Tibial nerve (tissue), 4 donors: Measurements from ENCODE around the gene CRYGS. TPM values are rescaled to one million over a fixed set of nuclear protein-coding genes. Genes with fewer than 3 reads are reported as not detected.

Experiments used
- DNase-seq, 2 donors: peaks; one replicate each; pipeline ENCODE4 v3.0.0-alpha.2; 2019; ENCODE audit warnings: low spot score in 2 of 2
- H3K27ac ChIP-seq, 4 donors: fragments of 200-600 bp; sonication (generic) in 3 of 4; one replicate each; pipeline ENCODE4 v1.5.1; 2017 to 2019; ENCODE audit warnings: mild to moderate bottlenecking in 1 of 4
- H3K27me3 ChIP-seq, 2 donors: fragments of 200-600 bp; sonication (generic) in 1 of 2; one replicate each; pipeline versions ENCODE4 v1.5.1 to v1.6.0; 2017 to 2019
- H3K36me3 ChIP-seq, 3 donors: fragments of 200-600 bp; sonication (generic); one replicate each; pipeline ENCODE4 v1.5.1; 2018 to 2019
- H3K4me1 ChIP-seq, 4 donors: fragments of 200-600 bp; sonication (generic) in 3 of 4; one replicate each; pipeline ENCODE4 v1.5.1; 2017 to 2019
- H3K4me3 ChIP-seq, 4 donors: fragments of 200-600 bp; sonication (generic) in 3 of 4; one replicate each; pipeline ENCODE4 v1.5.1; 2017 to 2019; ENCODE audit warnings: mild to moderate bottlenecking in 1 of 4, moderate library complexity in 1 of 4
- H3K9me3 ChIP-seq, 4 donors: fragments of 200-600 bp; sonication (generic) in 3 of 4; one replicate each; pipeline ENCODE4 v1.5.1; 2017 to 2019
- CTCF ChIP-seq, 5 experiments: fragments of 200-600 bp in 3 of 5; fragments of 450-650 bp in 2 of 5; sonication (generic) in 3 of 5; IDR thresholded peaks; one replicate each; pipeline ENCODE4 v1.5.1; 2016 to 2019; ENCODE audit warnings: antibody characterized with exemption in 5 of 5, mild to moderate bottlenecking in 3 of 5, moderate library complexity in 2 of 5
- EP300 ChIP-seq, 2 donors: sonication (generic); formaldehyde crosslinking; IDR thresholded peaks; one replicate each; pipeline ENCODE4 v1.6.1; 2017; ENCODE audit warnings: antibody characterized with exemption in 2 of 2, mild to moderate bottlenecking in 1 of 2
- POLR2A ChIP-seq, 2 donors: fragments of 450-650 bp; IDR thresholded peaks; one replicate each; pipeline ENCODE4 v1.6.1; 2017; ENCODE audit warnings: antibody characterized with exemption in 2 of 2, mild to moderate bottlenecking in 2 of 2, moderate library complexity in 2 of 2
- WGBS, 2 donors: methylation state at CpG; one replicate each; pipeline ENCODE4 v1.1.5; 2018; 5-methylcytosine and 5-hydroxymethylcytosine counted together
- total RNA-seq, 4 donors: library from RNA; depleted of rRNA; stranded (reverse); fragments of >200 nt; gene quantifications; one replicate each; pipeline ENCODE4 v1.1.0, GENCODE V29; 2016

Gene CRYGS
- total RNA-seq, 4 donors from 2014 or later: 3.0 to 12.2 (median 3.2) TPM

- Histone ChIP-seq H3K27me3 (no peaks in the 10 kb centered on the region), H3K9me3 (no peaks in the 10 kb centered on the region), H3K4me1 (no peaks in the 10 kb centered on the region), H3K36me3 (peaks cover 0 to 5% (median 0%) of the 10 kb centered on the region in 3 donors), H3K27ac (no peak overlapping the region), H3K4me3 (no peak overlapping the region)
- no peak for TF ChIP-seq EP300 (IDR thresholded peaks at IDR 0.05)
- TF ChIP-seq POLR2A (IDR thresholded peaks at IDR 0.05): no peak
- DNase-seq: no peak
Measured at GRCh38 chr3:186530415-186530814, 13.8 kb downstream of the CRYGS start.

- no peaks in the 10 kb centered on the region for H3K4me1 ChIP-seq
- no peak overlapping the region for H3K27ac ChIP-seq
- peaks cover 0 to 5% (median 0%) of the 10 kb centered on the region in 3 donors for H3K36me3 ChIP-seq
- H3K9me3 ChIP-seq: no peaks in the 10 kb centered on the region
- H3K4me3 ChIP-seq: no peak overlapping the region
- no peak for DNase-seq
- 65 to 73% methylated on average over 11 of the region's 11 CpGs for WGBS, 2 donors
- no peak for TF ChIP-seq POLR2A (IDR thresholded peaks at IDR 0.05)
- no peaks in the 10 kb centered on the region for H3K27me3 ChIP-seq
Measured at GRCh38 chr3:186529201-186529999, 14.8 kb downstream of the CRYGS start.

- H3K4me3 ChIP-seq: no peak overlapping the region
- H3K4me1 ChIP-seq: no peaks in the 10 kb centered on the region
- no peak overlapping the region for H3K27ac ChIP-seq
- no peaks in the 10 kb centered on the region for H3K27me3 ChIP-seq
- DNase-seq: no peak
- 59 to 76% methylated on average over 6 of the region's 6 CpGs for WGBS, 2 donors
- H3K36me3 ChIP-seq: no peaks in the 10 kb centered on the region
- no peak for TF ChIP-seq POLR2A (IDR thresholded peaks at IDR 0.05)
- TF ChIP-seq CTCF (IDR thresholded peaks at IDR 0.05): no peak
- no peak for TF ChIP-seq EP300 (IDR thresholded peaks at IDR 0.05)
- H3K9me3 ChIP-seq: no peaks in the 10 kb centered on the region
Measured at GRCh38 chr3:186526256-186526606, 17.9 kb downstream of the CRYGS start.

- TF ChIP-seq EP300 (IDR thresholded peaks at IDR 0.05): no peak
- no peak for TF ChIP-seq CTCF (IDR thresholded peaks at IDR 0.05)
- TF ChIP-seq POLR2A (IDR thresholded peaks at IDR 0.05): no peak
- Histone ChIP-seq H3K4me1 (no peaks in the 10 kb centered on the region), H3K27me3 (no peaks in the 10 kb centered on the region), H3K36me3 (no peaks in the 10 kb centered on the region), H3K27ac (no peak overlapping the region), H3K9me3 (no peaks in the 10 kb centered on the region), H3K4me3 (no peak overlapping the region)
- WGBS, 2 donors: 66 to 76% methylated on average over 9 of the region's 9 CpGs
- DNase-seq: no peak
Measured at GRCh38 chr3:186525369-186526255, 18.6 kb downstream of the CRYGS start.

GRCh38 chr3:186524616-186525015 is 19.6 kb downstream of the CRYGS start:
- TF ChIP-seq EP300 (IDR thresholded peaks at IDR 0.05) (no peak), CTCF (IDR thresholded peaks at IDR 0.05) (no peak), POLR2A (IDR thresholded peaks at IDR 0.05) (no peak)
- H3K9me3 ChIP-seq: no peaks in the 10 kb centered on the region
- WGBS, 2 donors: 92 to 95% methylated on average over 6 of the region's 6 CpGs
- no peak overlapping the region for H3K27ac ChIP-seq
- no peaks in the 10 kb centered on the region for H3K27me3 ChIP-seq
- H3K4me1 ChIP-seq: no peaks in the 10 kb centered on the region
- no peak overlapping the region for H3K4me3 ChIP-seq
- H3K36me3 ChIP-seq: no peaks in the 10 kb centered on the region
- no peak for DNase-seq

GRCh38 chr3:186523434-186523833 is 20.7 kb downstream of the CRYGS start:
- Histone ChIP-seq H3K27me3 (no peaks in the 10 kb centered on the region), H3K9me3 (no peaks in the 10 kb centered on the region), H3K36me3 (no peaks in the 10 kb centered on the region), H3K4me3 (no peak overlapping the region), H3K4me1 (no peaks in the 10 kb centered on the region), H3K27ac (no peak overlapping the region)
- 15 to 21% methylated on average over 2 of the region's 2 CpGs for WGBS, 2 donors
- no peak for TF ChIP-seq POLR2A (IDR thresholded peaks at IDR 0.05)
- TF ChIP-seq EP300 (IDR thresholded peaks at IDR 0.05): no peak
- no peak for TF ChIP-seq CTCF (IDR thresholded peaks at IDR 0.05)
- DNase-seq: no peak
